ENCODE results near the gene GPR27.

GRCh38 chr3:71771884-71772283 lies 18.2 kb downstream of the GPR27 start:
- no peak for TF ChIP-seq EZH2 (IDR thresholded peaks at IDR 0.05; ENCODE audit: borderline replicate concordance)
- TF ChIP-seq CTCF (IDR thresholded peaks at IDR 0.05; ENCODE audit: poor library complexity), result no peak

Measured in hepatocyte (in vitro differentiated cells).